H1 (cell line): Measurements from ENCODE around the gene THAP11. TPM values are rescaled to one million over a fixed set of nuclear protein-coding genes. Genes with fewer than 3 reads are reported as not detected.

Experiments used
- CTCF ChIA-PET: fragments of 300-600 bp; sonication (Branson Sonifier 250); formaldehyde crosslinking; loops from one replicate; lab custom pipeline; 2021; ENCODE audit not compliant: partially characterized antibody; lab: Charles Lee
- POLR2A ChIA-PET: fragments of 300-600 bp; sonication (Branson Sonifier 250); formaldehyde crosslinking; loops from one replicate; lab custom pipeline; 2021; ENCODE audit warnings: inconsistent platforms; ENCODE audit not compliant: partially characterized antibody; lab: Charles Lee
- DNase-seq, 2 experiments: peaks; one replicate each; pipeline versions ENCODE4 v3.0.0 to v3.0.0-alpha.2; 2010 to 2022; ENCODE audit warnings: low spot score in 2 of 2, low read depth in 1 of 2, mixed read lengths in 1 of 2
- FAIRE-seq: peaks from 2 replicates; lab custom pipeline; 2011; peaks lifted over from hg19 to GRCh38; lab: Jason Lieb, UNC
- H2AFZ ChIP-seq: 2 replicates; pipeline ENCODE4 v1.8.1; 2012; ENCODE audit warnings: low read length, inconsistent platforms
- H2AK5ac ChIP-seq: 2 replicates; pipeline ENCODE4 v1.6.1; 2013; ENCODE audit warnings: low read depth, low read length
- H2BK120ac ChIP-seq: replicated peaks from 2 replicates; pipeline ENCODE3; 2013; ENCODE audit warnings: low read depth, low read length, inconsistent platforms
- H2BK12ac ChIP-seq: 2 replicates; pipeline ENCODE4 v1.6.1; 2013; ENCODE audit warnings: low read depth, low read length
- H2BK15ac ChIP-seq: 2 replicates; pipeline ENCODE4 v1.6.1; 2013; ENCODE audit warnings: low read length
- H2BK20ac ChIP-seq: 2 replicates; pipeline ENCODE4 v1.6.1; 2013; ENCODE audit warnings: low read length
- H2BK5ac ChIP-seq: 2 replicates; pipeline ENCODE4 v1.6.1; 2013; ENCODE audit warnings: low read depth, low read length
- H3K14ac ChIP-seq: 2 replicates; pipeline ENCODE4 v1.6.1; 2013; ENCODE audit warnings: inconsistent platforms; ENCODE audit not compliant: insufficient read length
- H3K18ac ChIP-seq: 2 replicates; pipeline ENCODE4 v1.6.1; 2013; ENCODE audit warnings: low read length; ENCODE audit errors: extremely low read depth
- H3K23ac ChIP-seq: 2 replicates; pipeline ENCODE4 v1.6.1; 2013; ENCODE audit warnings: inconsistent platforms; ENCODE audit not compliant: insufficient read length
- H3K23me2 ChIP-seq: 2 replicates; pipeline ENCODE4 v1.6.1; 2013; ENCODE audit warnings: low read depth, low read length
- H3K27ac ChIP-seq: 2 replicates; pipeline ENCODE4 v1.6.1; 2011; ENCODE audit warnings: low read depth, low read length, inconsistent platforms
- H3K27me3 ChIP-seq, 4 experiments: replicated peaks in 1 of 4; 1 replicate in 1 of 4; 2 replicates in 3 of 4; pipeline versions ENCODE4 v1.6.1 to v1.8.1; 2011 to 2013; ENCODE audit warnings: low read length in 3 of 4, mild to moderate bottlenecking in 3 of 4, inconsistent platforms in 2 of 4, mixed read lengths in 2 of 4, moderate library complexity in 1 of 4; ENCODE audit not compliant: control insufficient read depth in 3 of 4, insufficient read depth in 3 of 4; ENCODE audit errors: extremely low read depth in 1 of 4
- H3K36me3 ChIP-seq, 4 experiments: 2 replicates each; pipeline versions ENCODE4 v1.6.1 to v1.8.1; 2011 to 2013; ENCODE audit warnings: mild to moderate bottlenecking in 4 of 4, low read length in 3 of 4, moderate library complexity in 2 of 4, control low read depth in 1 of 4, inconsistent platforms in 1 of 4; ENCODE audit not compliant: insufficient read depth in 4 of 4, control insufficient read depth in 2 of 4
- H3K4ac ChIP-seq: replicated peaks from 2 replicates; pipeline ENCODE3; 2013; ENCODE audit warnings: low read length, low read depth, mixed read lengths, inconsistent platforms; ENCODE audit not compliant: insufficient read length
- H3K4me1 ChIP-seq, 4 experiments: replicated peaks in 1 of 4; 1 replicate in 1 of 4; 2 replicates in 3 of 4; pipeline versions ENCODE4 v1.6.1 to v1.8.1; 2011 to 2013; ENCODE audit warnings: low read length in 3 of 4, inconsistent platforms in 2 of 4, mixed read lengths in 1 of 4; ENCODE audit not compliant: insufficient read depth in 4 of 4, control insufficient read depth in 3 of 4
- H3K4me2 ChIP-seq, 2 experiments: 2 replicates each; pipeline versions ENCODE4 v1.6.1 to v1.8.1; 2011 to 2013; ENCODE audit warnings: low read depth in 2 of 2, low read length in 2 of 2, control low read depth in 1 of 2, inconsistent platforms in 1 of 2, mild to moderate bottlenecking in 1 of 2; ENCODE audit not compliant: insufficient read depth in 1 of 2
- H3K4me3 ChIP-seq, 4 experiments: fragments of 200-600, 300-600 bp in 1 of 4; sonication (generic), shearing (Covaris generic), sonication (Bioruptor Twin) in 1 of 4; 2 replicates each; pipeline versions ENCODE4 v1.5.1 to v1.8.1; 2011 to 2016; ENCODE audit warnings: low read length in 4 of 4, low read depth in 3 of 4, control low read depth in 2 of 4, inconsistent platforms in 2 of 4, mild to moderate bottlenecking in 2 of 4, mixed read lengths in 1 of 4, moderate library complexity in 1 of 4; ENCODE audit not compliant: insufficient read depth in 2 of 4; ENCODE audit errors: extremely low read depth in 1 of 4
- H3K56ac ChIP-seq: replicated peaks from 2 replicates; pipeline ENCODE3; 2013; ENCODE audit warnings: low read depth, mild to moderate bottlenecking, mixed read lengths, low read length, inconsistent platforms; ENCODE audit not compliant: insufficient read length
- H3K79me1 ChIP-seq: 2 replicates; pipeline ENCODE4 v1.6.1; 2013; ENCODE audit warnings: low read depth, low read length, control low read depth
- H3K79me2 ChIP-seq, 2 experiments: 2 replicates each; pipeline versions ENCODE4 v1.6.1 to v1.8.1; 2012 to 2013; ENCODE audit warnings: low read length in 2 of 2, mild to moderate bottlenecking in 2 of 2, inconsistent platforms in 1 of 2; ENCODE audit not compliant: insufficient read depth in 2 of 2, control insufficient read depth in 1 of 2
- H3K9ac ChIP-seq, 4 experiments: replicated peaks in 1 of 4; 1 replicate in 1 of 4; 2 replicates in 3 of 4; pipeline versions ENCODE4 v1.6.1 to v1.8.1; 2011 to 2013; ENCODE audit warnings: low read depth in 3 of 4, low read length in 3 of 4, control low read depth in 2 of 4, mild to moderate bottlenecking in 2 of 4, moderate library complexity in 2 of 4, inconsistent platforms in 1 of 4; ENCODE audit errors: extremely low read depth in 1 of 4
- H3K9me3 ChIP-seq, 2 experiments: 2 replicates each; pipeline versions ENCODE4 v1.6.1 to v1.8.1; 2012 to 2013; ENCODE audit warnings: mild to moderate bottlenecking in 2 of 2, moderate library complexity in 2 of 2, control low read depth in 1 of 2, inconsistent platforms in 1 of 2, low read depth in 1 of 2, low read length in 1 of 2, mixed read lengths in 1 of 2; ENCODE audit not compliant: insufficient read depth in 2 of 2
- H4K20me1 ChIP-seq, 2 experiments: replicated peaks in 1 of 2; 2 replicates each; pipeline versions ENCODE3 to v1.8.1; 2011 to 2013; ENCODE audit warnings: inconsistent platforms in 2 of 2, low read length in 2 of 2, mild to moderate bottlenecking in 1 of 2; ENCODE audit not compliant: insufficient read depth in 2 of 2, control insufficient read depth in 1 of 2
- H4K5ac ChIP-seq: 2 replicates; pipeline ENCODE4 v1.6.1; 2013; ENCODE audit warnings: low read length, low read depth, mixed read lengths, inconsistent platforms; ENCODE audit not compliant: insufficient read length
- H4K8ac ChIP-seq: 2 replicates; pipeline ENCODE4 v1.8.0; 2013; ENCODE audit warnings: mild to moderate bottlenecking, moderate library complexity, low read length, inconsistent platforms; ENCODE audit not compliant: insufficient read depth; ENCODE audit errors: extremely low read depth
- H4K91ac ChIP-seq: replicated peaks from 2 replicates; pipeline ENCODE3; 2013; ENCODE audit warnings: low read length, mixed read lengths, inconsistent platforms; ENCODE audit not compliant: insufficient read length
- RAD21 ChIP-seq, 2 experiments: IDR thresholded peaks in 1 of 2; conservative IDR thresholded peaks in 1 of 2; 2 replicates each; pipeline ENCODE4 v1.6.1; 2011; ENCODE audit warnings: low read depth in 2 of 2, low read length in 2 of 2, improper control_type of control experiment in 1 of 2, inconsistent platforms in 1 of 2, mild to moderate bottlenecking in 1 of 2, moderate library complexity in 1 of 2
- SAP30 ChIP-seq: fragments of 300-600 bp; sonication (generic); IDR thresholded peaks from 2 replicates; pipeline ENCODE4 v1.7.1; 2012; ENCODE audit warnings: low read length, moderate library complexity, mild to moderate bottlenecking, inconsistent platforms; ENCODE audit not compliant: insufficient read depth, insufficient replicate concordance
- WGBS, 2 experiments: shearing (Covaris generic) in 1 of 2; methylation state at CpG; one replicate each; pipeline versions ENCODE4 v1.1.6 to v1.1.7; 2013 to 2015; ENCODE audit warnings: low lambda C conversion rate in 2 of 2, mixed read lengths in 2 of 2, inconsistent platforms in 1 of 2, low coverage in 1 of 2, missing lambda C conversion rate in 1 of 2; ENCODE audit not compliant: insufficient replicate concordance in 2 of 2, insufficient coverage in 1 of 2, insufficient read length in 1 of 2; ENCODE audit errors: extremely low coverage in 1 of 2, missing lambda C conversion rate in 1 of 2; 5-methylcytosine and 5-hydroxymethylcytosine counted together
- polyA plus RNA-seq, 7 experiments: library from polyadenylated mRNA; depleted of rRNA in 3 of 7; stranded (reverse) in 5 of 7; unstranded in 2 of 7; fragments of >200 nt in 5 of 7; fragments of 200-250 nt in 2 of 7; gene quantifications; 1 replicate in 5 of 7; 2 replicates in 1 of 7; 4 replicates in 1 of 7; pipeline versions ENCODE4 v1.2.1 to v1.2.3, GENCODE V29; 2011 to 2013; ENCODE audit warnings: missing spikeins in 2 of 7, mixed read lengths in 2 of 7
- total RNA-seq: library from RNA; stranded (reverse); fragmentation: NEBNext Ultra II Directional; extraction: Animal tissue kit (Norgen Biotek cat#: 25700); gene quantifications from 2 replicates; pipeline ENCODE4 v1.2.1, GENCODE V29; 2021

The THAP11 gene
- total and polyA plus RNA-seq, 2 of the 8 experiments (the other 6 are each of a cell fraction or from before 2014, with no cell fraction given) = 50.8 to 54.8 TPM

GRCh38 chr16:67833030-67833414 lies 9.1 kb upstream of the THAP11 start:
- Histone ChIP-seq H3K23ac (no peak overlapping the region), H2BK15ac (0 out of 2 replicates have a peak overlapping the region, but pooled peaks have one; percentile 8), H4K5ac (no peak overlapping the region), H3K18ac (no peak overlapping the region), H2BK12ac (no peak overlapping the region), H3K36me3 (peaks cover 6 to 17% (median 9%) of the 10 kb centered on the region in 4 experiments), H3K9me3 (no peaks in the 10 kb centered on the region), H2BK120ac (no peak overlapping the region), H3K79me2 (peaks cover 0 to 5% of the 10 kb centered on the region in 2 experiments; a peak in 1 of 4 replicates), H3K79me1 (no peaks in the 10 kb centered on the region; the same call in 1 of the 2 replicates), H4K8ac (peak overlapping the region; percentile 72; the same call in 1 of the 2 replicates), H2BK5ac (no peak overlapping the region), H3K27me3 (no peaks in the 10 kb centered on the region), H3K23me2 (peaks cover 5% of the 10 kb centered on the region), H3K9ac (peak overlapping the region in 3 of 4 experiments; percentile 53 to 88 (median 60); a peak in 6 of 7 replicates), H2AFZ (no peak overlapping the region), H3K4ac (no peak overlapping the region), H3K27ac (no peak overlapping the region), H4K91ac (no peak overlapping the region), H3K56ac (no peak overlapping the region), H3K4me3 (peak overlapping the region; percentile 62 to 78 (median 74)), H3K4me1 (no peaks in the 10 kb centered on the region; a peak in 1 of 7 replicates), H3K4me2 (peak overlapping the region; percentile 74 to 82), H4K20me1 (peaks cover 4% of the 10 kb centered on the region in 2 experiments), H3K14ac (no peak overlapping the region), H2AK5ac (no peak overlapping the region), H2BK20ac (no peak overlapping the region)
- ChIA-PET POLR2A (interaction anchor here (1.1 to 2.7 kb wide), 12 partner anchors 8 to 173 kb away, joined by 3 to 15 read pairs (median 6); partner anchors contain the start of genes ACD, EDC4, NUTF2 and TSNAXIP1), CTCF (interaction anchor here (0.6 to 11.6 kb wide), 14 partner anchors 8 to 359 kb away, joined by 3 to 100 read pairs (median 4); partner anchors contain the start of genes LCAT and NRN1L)
- WGBS, 2 experiments = 40% methylated on average over 3 of the region's 3 CpGs; no CpG with 5 or more reads in 1 of the 2 experiments
- TF ChIP-seq SAP30 (peak; percentile 57), RAD21 (IDR thresholded peaks at IDR 0.05 in 1 of 2, conservative IDR thresholded peaks at IDR 0.05 in 1 of 2; ENCODE audit: low read depth in 2 of 2, low read length in 2 of 2) (no peak)
- FAIRE-seq = no peak
- no peak for DNase-seq
